Endothelial cell of umbilical vein (primary cell): ENCODE results near the gene RTP3. TPM values are rescaled to one million over a fixed set of nuclear protein-coding genes. Genes with fewer than 3 reads are reported as not detected.

ENCODE experiments used
- BruUV-seq: library from RNA; stranded (reverse); fragments of 400-500 nt; replicated peaks from 2 replicates; lab custom pipeline; 2021; lab: Mats Ljungman, UMichigan
- CTCF ChIA-PET: fragments of 300-600, 350-600 bp; sonication (Branson Sonifier 250); formaldehyde crosslinking; loops from one replicate; lab custom pipeline; 2021; ENCODE audit warnings: antibody characterized with exemption, inconsistent platforms; lab: Charles Lee
- POLR2A ChIA-PET: fragments of 300-600, 350-600 bp; sonication (Branson Sonifier 250); formaldehyde crosslinking; loops from one replicate; lab custom pipeline; 2021; ENCODE audit warnings: antibody characterized with exemption, inconsistent platforms; lab: Charles Lee
- DNase-seq: peaks from one replicate; pipeline ENCODE4 v3.0.0-alpha.2; 2011; ENCODE audit warnings: low read depth, low spot score
- FAIRE-seq: peaks from 2 replicates; lab custom pipeline; 2011; peaks lifted over from hg19 to GRCh38; lab: Jason Lieb, UNC
- H2AFZ ChIP-seq: 2 replicates; pipeline ENCODE4 v1.6.0; 2012; ENCODE audit warnings: low read depth, low read length, control low read depth, inconsistent platforms
- H3K27ac ChIP-seq: 2 replicates; pipeline ENCODE4 v1.5.1; 2011; ENCODE audit warnings: low read depth, mild to moderate bottlenecking, control low read depth, low read length, moderate library complexity; ENCODE audit not compliant: insufficient read depth
- H3K27me3 ChIP-seq, 2 experiments: 2 replicates each; pipeline versions ENCODE4 v1.6.0 to v1.6.1; 2011; ENCODE audit warnings: low read length in 2 of 2, mixed read lengths in 1 of 2; ENCODE audit not compliant: control insufficient read depth in 2 of 2, insufficient read depth in 2 of 2
- H3K36me3 ChIP-seq, 2 experiments: 2 replicates in 1 of 2; 3 replicates in 1 of 2; pipeline ENCODE4 v1.5.1; 2011; ENCODE audit warnings: low read length in 2 of 2, mild to moderate bottlenecking in 1 of 2, moderate library complexity in 1 of 2; ENCODE audit not compliant: control insufficient read depth in 2 of 2, insufficient read depth in 2 of 2; ENCODE audit errors: extremely low read depth in 1 of 2
- H3K4me1 ChIP-seq: 3 replicates; pipeline ENCODE4 v1.5.1; 2011; ENCODE audit warnings: mild to moderate bottlenecking, low read length; ENCODE audit not compliant: control insufficient read depth, insufficient read depth; ENCODE audit errors: extremely low read depth
- H3K4me2 ChIP-seq: 2 replicates; pipeline ENCODE4 v1.6.1; 2011; ENCODE audit warnings: low read length, control low read depth, mixed read lengths; ENCODE audit not compliant: insufficient read depth
- H3K4me3 ChIP-seq, 3 experiments: fragments of 200-600 bp in 1 of 3; sonication (generic), shearing (Covaris generic) in 1 of 3; replicated peaks in 1 of 3; 2 replicates each; pipeline ENCODE4 v1.5.1; 2011 to 2016; ENCODE audit warnings: control low read depth in 3 of 3, low read length in 3 of 3, mild to moderate bottlenecking in 2 of 3, inconsistent platforms in 1 of 3, low read depth in 1 of 3, moderate library complexity in 1 of 3; ENCODE audit not compliant: insufficient read depth in 1 of 3
- H3K79me2 ChIP-seq: 2 replicates; pipeline ENCODE4 v1.6.0; 2012; ENCODE audit warnings: low read length, inconsistent platforms; ENCODE audit not compliant: control insufficient read depth, insufficient read depth
- H3K9ac ChIP-seq: replicated peaks from 2 replicates; pipeline ENCODE3; 2011; ENCODE audit warnings: low read length, control low read depth; ENCODE audit not compliant: insufficient read depth; ENCODE audit errors: extremely low read depth
- H3K9me1 ChIP-seq: replicated peaks from 3 replicates; pipeline ENCODE4 v1.6.0; 2011; ENCODE audit warnings: mild to moderate bottlenecking, low read length; ENCODE audit not compliant: control insufficient read depth, insufficient read depth; ENCODE audit errors: extremely low read depth
- H3K9me3 ChIP-seq: replicated peaks from 2 replicates; pipeline ENCODE4 v1.5.1; 2012; ENCODE audit warnings: low read length, inconsistent platforms; ENCODE audit not compliant: control insufficient read depth, insufficient read depth
- H4K20me1 ChIP-seq: replicated peaks from 2 replicates; pipeline ENCODE3; 2011; ENCODE audit warnings: mild to moderate bottlenecking, low read length; ENCODE audit not compliant: control insufficient read depth, insufficient read depth; ENCODE audit errors: extremely low read depth
- EZH2 ChIP-seq: IDR thresholded peaks from 2 replicates; pipeline ENCODE4 v1.6.1; 2012; ENCODE audit warnings: borderline replicate concordance, low read depth, mild to moderate bottlenecking, moderate library complexity, low read length, inconsistent platforms; ENCODE audit not compliant: severe bottlenecking
- FOS ChIP-seq: IDR thresholded peaks from 2 replicates; pipeline ENCODE4 v1.6.1; 2011; ENCODE audit warnings: mild to moderate bottlenecking, low read length, moderate library complexity, borderline replicate concordance; ENCODE audit not compliant: insufficient read depth
- GATA2 ChIP-seq: IDR thresholded peaks from 2 replicates; pipeline ENCODE4 v1.7.0; 2011; ENCODE audit warnings: low read depth, mild to moderate bottlenecking, moderate library complexity, mixed read lengths, low read length; ENCODE audit not compliant: insufficient read length, insufficient read depth
- JUN ChIP-seq: IDR thresholded peaks from 2 replicates; pipeline ENCODE4 v1.6.1; 2011; ENCODE audit warnings: borderline replicate concordance, low read depth; ENCODE audit not compliant: insufficient read length, insufficient read depth
- MYC ChIP-seq: IDR thresholded peaks from one replicate; pipeline ENCODE4 v1.6.1; 2011; ENCODE audit warnings: mild to moderate bottlenecking, low read depth, low read length
- POLR2A ChIP-seq: IDR thresholded peaks from 2 replicates; pipeline ENCODE4 v1.6.1; 2012; ENCODE audit warnings: low read depth, mild to moderate bottlenecking, control low read depth, low read length
- POLR2AphosphoS5 ChIP-seq: IDR thresholded peaks from 2 replicates; pipeline ENCODE4 v1.6.1; 2012; ENCODE audit warnings: low read depth, mild to moderate bottlenecking, control low read depth, low read length, moderate library complexity; ENCODE audit not compliant: insufficient read depth
- dilution Hi-C: fragments of 300-500 bp; cut with MboI; formaldehyde crosslinking; loops from one replicate; pipeline ENCODE4 v1.15.0; 2019; ENCODE audit warnings: low sequenced_read_pairs; ENCODE audit not compliant: extremely low pct_ligation_motif_present
- intact Hi-C: fragments of 100-400 bp; cut with micrococcal nuclease; formaldehyde crosslinking; loops from one replicate; pipeline ENCODE4 v1.10.0; 2022
- polyA plus RNA-seq, 4 experiments: library from polyadenylated mRNA; depleted of rRNA in 3 of 4; stranded (reverse) in 3 of 4; unstranded in 1 of 4; fragments of >200 nt; gene quantifications; 2 replicates each; pipeline versions ENCODE4 v1.2.1 to v1.2.3, GENCODE V29; 2011 to 2012; ENCODE audit warnings: missing spikeins in 1 of 4
- total RNA-seq: library from RNA; stranded (reverse); gene quantifications from 2 replicates; pipeline ENCODE4 v1.2.3, GENCODE V29; 2021
- TF ChIP-seq, protein P1 (sequence below), 2 donors: IDR thresholded peaks; 1 replicate in 1 of 2; 2 replicates in 1 of 2; pipeline ENCODE4 v1.5.1; 2011; ENCODE audit warnings: low read length in 2 of 2, mild to moderate bottlenecking in 2 of 2, moderate library complexity in 2 of 2, control low read depth in 1 of 2, inconsistent platforms in 1 of 2, low read depth in 1 of 2; ENCODE audit not compliant: insufficient read depth in 1 of 2; ENCODE audit errors: extremely low read depth in 1 of 2
- TF ChIP-seq, protein P2 (sequence below): IDR thresholded peaks from 2 replicates; pipeline ENCODE4 v1.6.1; 2011; ENCODE audit not compliant: insufficient read depth, insufficient read length

The RTP3 gene
- total and polyA plus RNA-seq, 2 donors (not counting 3 experiments of a cell fraction or from before 2014, with no cell fraction given), result 0.06 TPM; not detected in 1

GRCh38 chr3:46503200-46503874, 5.6 kb downstream of the RTP3 start:
- Histone ChIP-seq H3K36me3 (no peaks in the 10 kb centered on the region), H3K27me3 (peaks cover 0 to 2% of the 10 kb centered on the region in 2 experiments), H3K9me1 (no peaks in the 10 kb centered on the region), H3K4me3 (no peak overlapping the region), H3K9me3 (no peaks in the 10 kb centered on the region), H3K4me2 (no peak overlapping the region), H2AFZ (no peak overlapping the region), H3K79me2 (no peaks in the 10 kb centered on the region), H4K20me1 (no peaks in the 10 kb centered on the region), H3K27ac (no peak overlapping the region), H3K9ac (no peak overlapping the region), H3K4me1 (no peaks in the 10 kb centered on the region)
- ChIA-PET CTCF (interaction anchor here (0.7 to 3.4 kb wide), 5 partner anchors 11 to 126 kb away, joined by 3 to 24 read pairs (median 7); no protein-coding TSS in a partner anchor), POLR2A (no interaction called here)
- dilution Hi-C loops (no loop called here), intact Hi-C loops (no loop called here)
- no TSS peak for BruUV-seq
- TF ChIP-seq JUN (no peak), FOS (no peak), EZH2 (no peak), GATA2 (no peak), MYC (no peak), POLR2A (no peak), POLR2AphosphoS5 (no peak)
- TF ChIP-seq, protein P1, sequence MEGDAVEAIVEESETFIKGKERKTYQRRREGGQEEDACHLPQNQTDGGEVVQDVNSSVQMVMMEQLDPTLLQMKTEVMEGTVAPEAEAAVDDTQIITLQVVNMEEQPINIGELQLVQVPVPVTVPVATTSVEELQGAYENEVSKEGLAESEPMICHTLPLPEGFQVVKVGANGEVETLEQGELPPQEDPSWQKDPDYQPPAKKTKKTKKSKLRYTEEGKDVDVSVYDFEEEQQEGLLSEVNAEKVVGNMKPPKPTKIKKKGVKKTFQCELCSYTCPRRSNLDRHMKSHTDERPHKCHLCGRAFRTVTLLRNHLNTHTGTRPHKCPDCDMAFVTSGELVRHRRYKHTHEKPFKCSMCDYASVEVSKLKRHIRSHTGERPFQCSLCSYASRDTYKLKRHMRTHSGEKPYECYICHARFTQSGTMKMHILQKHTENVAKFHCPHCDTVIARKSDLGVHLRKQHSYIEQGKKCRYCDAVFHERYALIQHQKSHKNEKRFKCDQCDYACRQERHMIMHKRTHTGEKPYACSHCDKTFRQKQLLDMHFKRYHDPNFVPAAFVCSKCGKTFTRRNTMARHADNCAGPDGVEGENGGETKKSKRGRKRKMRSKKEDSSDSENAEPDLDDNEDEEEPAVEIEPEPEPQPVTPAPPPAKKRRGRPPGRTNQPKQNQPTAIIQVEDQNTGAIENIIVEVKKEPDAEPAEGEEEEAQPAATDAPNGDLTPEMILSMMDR (IDR thresholded peaks at IDR 0.05; ENCODE audit: extremely low read depth in 1 of 2, insufficient read depth in 1 of 2, low read depth in 1 of 2, low read length in 2 of 2), result no peak
- TF ChIP-seq, protein P2, sequence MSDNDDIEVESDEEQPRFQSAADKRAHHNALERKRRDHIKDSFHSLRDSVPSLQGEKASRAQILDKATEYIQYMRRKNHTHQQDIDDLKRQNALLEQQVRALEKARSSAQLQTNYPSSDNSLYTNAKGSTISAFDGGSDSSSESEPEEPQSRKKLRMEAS, result no peak
- FAIRE-seq (no peak), DNase-seq (no peak)
